ENCODE data around the gene OVCA2.

GRCh38 chr17:2077040-2077439 lies 35.2 kb downstream of the OVCA2 start:
- TF ChIP-seq, protein P1, sequence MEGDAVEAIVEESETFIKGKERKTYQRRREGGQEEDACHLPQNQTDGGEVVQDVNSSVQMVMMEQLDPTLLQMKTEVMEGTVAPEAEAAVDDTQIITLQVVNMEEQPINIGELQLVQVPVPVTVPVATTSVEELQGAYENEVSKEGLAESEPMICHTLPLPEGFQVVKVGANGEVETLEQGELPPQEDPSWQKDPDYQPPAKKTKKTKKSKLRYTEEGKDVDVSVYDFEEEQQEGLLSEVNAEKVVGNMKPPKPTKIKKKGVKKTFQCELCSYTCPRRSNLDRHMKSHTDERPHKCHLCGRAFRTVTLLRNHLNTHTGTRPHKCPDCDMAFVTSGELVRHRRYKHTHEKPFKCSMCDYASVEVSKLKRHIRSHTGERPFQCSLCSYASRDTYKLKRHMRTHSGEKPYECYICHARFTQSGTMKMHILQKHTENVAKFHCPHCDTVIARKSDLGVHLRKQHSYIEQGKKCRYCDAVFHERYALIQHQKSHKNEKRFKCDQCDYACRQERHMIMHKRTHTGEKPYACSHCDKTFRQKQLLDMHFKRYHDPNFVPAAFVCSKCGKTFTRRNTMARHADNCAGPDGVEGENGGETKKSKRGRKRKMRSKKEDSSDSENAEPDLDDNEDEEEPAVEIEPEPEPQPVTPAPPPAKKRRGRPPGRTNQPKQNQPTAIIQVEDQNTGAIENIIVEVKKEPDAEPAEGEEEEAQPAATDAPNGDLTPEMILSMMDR (tag by site-specific recombination; IDR thresholded peaks at IDR 0.05), result no peak
- TF ChIP-seq ZNF777 (tag by site-specific recombination; IDR thresholded peaks at IDR 0.05; ENCODE audit: borderline replicate concordance), result no peak
- no peak for TF ChIP-seq EGR2 (tag by site-specific recombination; IDR thresholded peaks at IDR 0.05; ENCODE audit: low read depth)
- no peak for TF ChIP-seq ZBTB1 (tag by site-specific recombination; IDR thresholded peaks at IDR 0.05)
